ENCODE results near the gene BBS2. TPM values are rescaled to one million over a fixed set of nuclear protein-coding genes. Genes with fewer than 3 reads are reported as not detected.

The BBS2 gene
- total RNA-seq (2014; rRNA removed; shearing (Covaris generic); ENCODE audit: low replicate concordance) = 33.6 and 62.2 TPM in 2 replicates

- in situ Hi-C loops (cut with HindIII; ENCODE audit: low pct_unique_long_range_greater_than_20kb, low sequenced_read_pairs) = no loop called here
Observed at GRCh38 chr16:56519459-56520250, at the start of gene BBS2. Gene BBS2 (minus strand): TSS chr16:56520024. CDS start chr16:56519862, 162 bp downstream.

DNA sequence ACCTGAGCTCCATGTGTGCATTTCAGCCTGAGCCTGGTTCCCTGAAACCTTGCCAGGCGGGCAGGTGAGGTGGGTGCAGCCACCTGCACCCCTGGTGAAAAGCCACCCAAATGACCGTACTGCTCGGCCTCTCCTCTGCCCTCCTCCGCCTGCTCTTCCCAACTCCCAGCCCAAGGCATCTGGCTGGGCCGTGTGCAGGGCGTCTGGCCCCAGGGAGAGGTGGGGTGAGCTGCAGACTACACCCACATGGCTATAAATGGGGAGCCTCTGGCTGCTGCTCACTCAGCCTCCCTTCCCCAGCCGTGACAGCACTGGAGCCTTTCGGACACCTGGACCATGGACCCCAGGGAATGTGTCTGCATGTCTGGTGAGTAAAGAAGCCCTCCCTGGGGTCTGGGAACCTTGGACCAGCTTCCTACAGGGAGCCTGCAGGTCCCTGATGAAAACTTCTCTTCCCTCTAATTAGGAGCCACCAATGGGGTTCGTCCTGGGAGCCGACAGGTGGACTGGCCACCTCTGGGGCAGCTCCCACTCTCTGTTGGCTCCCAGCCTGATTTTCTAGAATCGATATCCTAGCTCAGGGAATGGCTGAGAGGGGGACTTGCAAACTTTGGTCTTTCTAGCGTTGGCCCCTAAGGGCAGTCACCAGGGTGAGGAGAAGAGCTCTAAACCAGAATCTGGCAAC is 45.1 kb upstream of the BBS2 start, which contains the start of gene MT4:
MT4 (plus strand) TSS at position 281 of the 685 bp plus-strand sequence; CDS start at position 337, 56 bp downstream.
- in situ Hi-C loops (cut with HindIII; ENCODE audit: low pct_unique_long_range_greater_than_20kb, low sequenced_read_pairs) = no loop called here
- no peak for DNase-seq (ENCODE audit: low read depth)

More at GRCh38 chr16:56519459-56520250, at the start of gene BBS2:
- peak; percentile 79 for DNase-seq (ENCODE audit: low read depth)

DNA sequence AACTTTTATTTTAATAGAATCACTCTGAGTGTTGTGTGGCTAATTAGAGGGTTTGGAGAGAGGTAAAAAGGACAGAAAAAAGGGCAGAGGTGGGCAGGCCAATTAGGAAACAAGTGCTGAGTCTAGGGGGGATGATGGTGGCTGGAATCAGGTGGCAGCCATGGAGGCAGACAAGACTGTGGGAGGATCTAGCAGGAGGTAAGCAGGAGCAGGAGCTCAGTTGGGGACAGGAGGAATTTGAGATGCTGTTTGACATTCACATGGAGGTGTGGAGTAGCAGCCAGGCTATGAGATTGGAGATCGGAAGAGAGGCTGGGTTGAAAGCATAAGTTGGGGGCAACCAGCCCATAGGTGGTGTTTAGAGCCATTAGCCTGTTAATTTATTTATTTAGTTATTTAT is 41.3 kb upstream of the BBS2 start:
- in situ Hi-C loops (cut with HindIII; ENCODE audit: low pct_unique_long_range_greater_than_20kb, low sequenced_read_pairs) = no loop called here
- no peak for DNase-seq (ENCODE audit: low read depth)

DNA sequence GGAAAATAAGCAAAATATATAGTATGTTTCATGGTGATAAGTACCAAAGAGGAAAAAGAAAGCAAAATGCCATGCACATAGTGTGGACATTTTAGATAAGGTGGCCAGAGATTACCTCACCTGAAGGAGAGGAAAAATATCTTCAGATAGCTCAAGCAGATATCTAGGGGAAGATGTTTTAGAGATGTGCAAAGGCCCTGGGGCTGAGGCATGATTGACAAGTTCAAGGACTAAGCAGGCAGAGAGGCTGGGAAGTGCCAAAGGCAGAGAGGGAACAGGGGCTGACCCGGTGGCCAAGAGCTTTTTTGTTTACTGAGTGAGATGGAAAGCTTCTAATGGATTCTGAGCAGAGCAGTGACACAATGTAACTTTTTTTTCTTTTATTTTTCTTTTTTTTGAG is 40.6 kb upstream of the BBS2 start:
- in situ Hi-C loops (cut with HindIII; ENCODE audit: low pct_unique_long_range_greater_than_20kb, low sequenced_read_pairs) = no loop called here
- DNase-seq (ENCODE audit: low read depth) = no peak

DNA sequence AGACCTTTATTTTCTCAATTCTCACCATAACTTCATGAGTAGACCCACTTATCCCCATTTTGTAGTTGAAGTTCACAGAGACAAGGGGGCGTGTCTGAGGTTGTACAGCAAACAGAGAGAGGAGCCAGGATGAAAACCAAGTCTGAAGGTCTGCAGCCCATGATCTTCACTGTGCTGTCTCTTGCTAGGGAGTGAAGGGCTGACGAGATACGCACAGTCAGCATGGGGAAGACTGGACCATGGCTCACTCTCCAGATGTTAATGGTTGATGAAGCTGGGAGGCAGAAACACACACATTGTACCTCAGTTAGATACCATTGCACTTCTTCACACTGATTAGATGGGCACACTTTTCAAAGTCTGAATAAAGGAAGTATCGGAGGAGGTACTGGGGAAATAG is 39.3 kb upstream of the BBS2 start:
- in situ Hi-C loops (cut with HindIII; ENCODE audit: low pct_unique_long_range_greater_than_20kb, low sequenced_read_pairs) = no loop called here

GRCh38 chr16:56558024-56558747 is 38.4 kb upstream of the BBS2 start:
- DNase-seq (ENCODE audit: low read depth) = peak; percentile 5

More for the DNA sequence above, 39.3 kb upstream of the BBS2 start:
- DNase-seq (ENCODE audit: low read depth) = no peak

DNA sequence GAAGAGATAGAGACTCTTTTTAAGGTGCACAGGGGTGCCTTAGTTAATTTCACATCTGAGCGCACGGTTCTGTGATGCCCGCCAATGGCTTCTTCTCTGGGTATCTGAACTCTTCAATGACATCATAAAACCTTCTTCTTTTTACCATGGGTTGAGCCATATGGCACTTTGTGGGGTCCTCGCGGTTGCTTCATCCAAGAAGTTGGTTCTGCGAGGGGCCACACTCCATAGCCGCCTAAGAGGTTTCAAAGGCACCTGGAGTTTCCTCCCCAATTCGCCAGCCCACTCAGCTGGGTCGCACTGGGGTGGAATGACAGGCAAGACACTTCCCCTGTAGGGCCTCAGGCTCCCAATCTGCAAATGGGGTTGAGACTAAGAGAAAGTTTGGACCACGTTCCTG is 34.6 kb upstream of the BBS2 start:
- in situ Hi-C loops (cut with HindIII; ENCODE audit: low pct_unique_long_range_greater_than_20kb, low sequenced_read_pairs) = no loop called here
- no peak for DNase-seq (ENCODE audit: low read depth)

More at GRCh38 chr16:56558024-56558747, 38.4 kb upstream of the BBS2 start:
- in situ Hi-C loops (cut with HindIII; ENCODE audit: low pct_unique_long_range_greater_than_20kb, low sequenced_read_pairs) = no loop called here

GRCh38 chr16:56551796-56552738 is 32.2 kb upstream of the BBS2 start:
- in situ Hi-C loops (cut with HindIII; ENCODE audit: low pct_unique_long_range_greater_than_20kb, low sequenced_read_pairs) = no loop called here
- DNase-seq (ENCODE audit: low read depth) = no peak

GRCh38 chr16:56549744-56550385 is 30.0 kb upstream of the BBS2 start:
- DNase-seq (ENCODE audit: low read depth) = peak; percentile 23
- in situ Hi-C loops (cut with HindIII; ENCODE audit: low pct_unique_long_range_greater_than_20kb, low sequenced_read_pairs) = no loop called here

- in situ Hi-C loops (cut with HindIII; ENCODE audit: low pct_unique_long_range_greater_than_20kb, low sequenced_read_pairs) = no loop called here
- DNase-seq (ENCODE audit: low read depth) = no peak
Observed at GRCh38 chr16:56549161-56549560, 29.3 kb upstream of the BBS2 start.

GRCh38 chr16:56547949-56548567 is 28.2 kb upstream of the BBS2 start:
- in situ Hi-C loops (cut with HindIII; ENCODE audit: low pct_unique_long_range_greater_than_20kb, low sequenced_read_pairs) = no loop called here

DNA sequence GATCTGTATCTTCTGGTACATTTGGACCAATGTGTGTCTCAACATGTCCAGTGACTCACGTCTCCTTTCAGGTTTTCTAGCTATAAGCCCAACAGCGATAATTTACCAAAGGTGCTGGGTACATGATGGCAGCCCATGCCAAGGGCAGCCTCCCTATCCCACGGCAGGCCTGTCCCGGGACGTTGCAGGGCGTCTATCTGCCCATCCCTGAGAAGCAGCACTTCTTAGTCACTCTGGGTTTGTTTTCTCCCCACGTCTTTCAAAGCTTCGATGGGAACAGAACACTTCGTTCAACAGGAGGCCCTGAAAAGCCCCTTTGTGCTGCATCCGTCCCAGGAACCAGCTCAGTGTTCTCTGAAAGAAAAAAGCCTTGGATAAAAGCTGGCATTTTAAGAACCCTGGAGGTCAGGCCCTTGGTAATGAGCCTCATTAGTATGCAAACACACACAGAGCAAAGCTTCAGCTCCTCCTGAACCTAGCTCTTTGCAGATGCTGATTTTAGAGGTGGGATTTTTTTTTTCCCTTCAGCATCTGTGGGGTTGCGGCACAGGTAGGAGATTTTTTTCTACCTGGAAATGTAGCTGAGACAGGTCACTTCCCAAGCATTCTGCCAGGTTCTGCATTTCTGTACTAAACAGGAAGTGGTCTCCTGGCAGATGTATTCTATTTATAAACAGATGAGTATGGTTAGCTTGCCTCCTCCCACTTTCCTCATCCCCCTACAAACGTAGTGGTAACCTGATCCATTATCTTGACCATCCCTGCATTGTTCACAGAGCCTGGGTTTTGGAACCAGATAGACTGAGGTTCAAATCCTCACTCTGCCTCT is 27.5 kb upstream of the BBS2 start:
- DNase-seq (ENCODE audit: low read depth) = no peak
- in situ Hi-C loops (cut with HindIII; ENCODE audit: low pct_unique_long_range_greater_than_20kb, low sequenced_read_pairs) = no loop called here

More at GRCh38 chr16:56547949-56548567, 28.2 kb upstream of the BBS2 start:
- no peak for DNase-seq (ENCODE audit: low read depth)

GRCh38 chr16:56542039-56542438 is 22.2 kb upstream of the BBS2 start:
- no peak for DNase-seq (ENCODE audit: low read depth)
- in situ Hi-C loops (cut with HindIII; ENCODE audit: low pct_unique_long_range_greater_than_20kb, low sequenced_read_pairs) = no loop called here

DNA sequence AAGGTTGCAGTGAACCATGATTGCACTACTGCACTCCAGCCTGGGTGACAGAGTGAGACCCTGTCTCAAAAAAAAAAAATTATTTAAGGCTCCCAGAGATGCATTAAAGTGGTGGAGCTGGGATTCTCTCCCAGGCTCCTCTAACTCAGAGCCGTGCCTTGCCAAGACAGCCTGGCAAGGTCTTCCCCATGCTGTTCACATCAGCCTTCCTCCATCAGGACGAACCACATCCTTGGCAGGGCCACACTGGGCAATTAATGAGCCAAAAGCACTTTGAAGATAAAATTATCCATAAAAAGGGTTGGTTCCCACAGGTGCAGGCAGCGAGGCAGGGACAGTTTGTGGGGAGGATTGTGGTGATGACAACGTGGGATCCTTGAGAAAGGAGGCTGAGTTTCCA is 19.8 kb upstream of the BBS2 start:
- DNase-seq (ENCODE audit: low read depth) = no peak
- in situ Hi-C loops (cut with HindIII; ENCODE audit: low pct_unique_long_range_greater_than_20kb, low sequenced_read_pairs) = no loop called here

- DNase-seq (ENCODE audit: low read depth) = no peak
- in situ Hi-C loops (cut with HindIII; ENCODE audit: low pct_unique_long_range_greater_than_20kb, low sequenced_read_pairs) = no loop called here
Observed at GRCh38 chr16:56538331-56538730, 18.5 kb upstream of the BBS2 start.

- no peak for DNase-seq (ENCODE audit: low read depth)
- in situ Hi-C loops (cut with HindIII; ENCODE audit: low pct_unique_long_range_greater_than_20kb, low sequenced_read_pairs) = no loop called here
Observed at GRCh38 chr16:56534847-56535383, 15.1 kb upstream of the BBS2 start.
